CD14-positive monocyte (primary cell): ENCODE results near the gene SIDT2. TPM values are rescaled to one million over a fixed set of nuclear protein-coding genes. Genes with fewer than 3 reads are reported as not detected.

Experiments
- DNase-seq, 3 donors: peaks; one replicate each; pipeline ENCODE4 v3.0.0-alpha.2; 2011 to 2022
- H2AFZ ChIP-seq: 2 replicates; pipeline ENCODE4 v1.6.0; 2012; ENCODE audit warnings: mild to moderate bottlenecking, low read depth, low read length, inconsistent platforms; ENCODE audit not compliant: insufficient read depth, poor library complexity, severe bottlenecking
- H3K27ac ChIP-seq, 2 donors: 1 replicate in 1 of 2; 2 replicates in 1 of 2; pipeline ENCODE4 v1.5.1; 2012 to 2013; ENCODE audit warnings: low read length in 2 of 2, control low read depth in 1 of 2, inconsistent platforms in 1 of 2, low read depth in 1 of 2, mild to moderate bottlenecking in 1 of 2
- H3K27me3 ChIP-seq, 2 donors: one replicate each; pipeline versions ENCODE4 v1.6.0 to v1.6.1; 2011 to 2013; ENCODE audit warnings: low read length in 2 of 2; ENCODE audit not compliant: control insufficient read depth in 2 of 2, insufficient read depth in 2 of 2
- H3K36me3 ChIP-seq, 2 donors: replicated peaks in 1 of 2; 1 replicate in 1 of 2; 2 replicates in 1 of 2; pipeline versions ENCODE4 v1.5.1 to v1.6.1; 2012 to 2013; ENCODE audit warnings: low read length in 2 of 2, control low read depth in 1 of 2, inconsistent platforms in 1 of 2, mild to moderate bottlenecking in 1 of 2; ENCODE audit not compliant: insufficient read depth in 2 of 2, control insufficient read depth in 1 of 2
- H3K4me1 ChIP-seq, 2 donors: 1 replicate in 1 of 2; 2 replicates in 1 of 2; pipeline versions ENCODE4 v1.5.1 to v1.6.1; 2012 to 2013; ENCODE audit warnings: low read length in 2 of 2, control low read depth in 1 of 2, inconsistent platforms in 1 of 2, mild to moderate bottlenecking in 1 of 2, moderate library complexity in 1 of 2; ENCODE audit not compliant: insufficient read depth in 2 of 2, control insufficient read depth in 1 of 2
- H3K4me2 ChIP-seq: replicated peaks from 2 replicates; pipeline ENCODE3; 2012; ENCODE audit warnings: low read length, moderate library complexity, mild to moderate bottlenecking; ENCODE audit not compliant: poor library complexity, severe bottlenecking; ENCODE audit errors: extremely low read depth
- H3K4me3 ChIP-seq, 3 experiments: fragments of 200-600 bp in 1 of 3; sonication (generic) in 1 of 3; replicated peaks in 1 of 3; 1 replicate in 2 of 3; 2 replicates in 1 of 3; pipeline ENCODE4 v1.5.1; 2011 to 2013; ENCODE audit warnings: low read length in 3 of 3, mild to moderate bottlenecking in 3 of 3, control low read depth in 2 of 3, low read depth in 2 of 3, inconsistent platforms in 1 of 3, moderate library complexity in 1 of 3
- H3K79me2 ChIP-seq: 2 replicates; pipeline ENCODE4 v1.6.0; 2012; ENCODE audit warnings: mild to moderate bottlenecking, control low read depth, inconsistent platforms, low read length, moderate library complexity; ENCODE audit not compliant: insufficient read depth
- H3K9ac ChIP-seq: 2 replicates; pipeline ENCODE4 v1.6.0; 2017; ENCODE audit warnings: low read length, mild to moderate bottlenecking; ENCODE audit not compliant: insufficient read depth, poor library complexity, severe bottlenecking
- H3K9me3 ChIP-seq, 2 donors: replicated peaks in 1 of 2; 1 replicate in 1 of 2; 2 replicates in 1 of 2; pipeline versions ENCODE4 v1.5.1 to v1.6.1; 2012 to 2013; ENCODE audit warnings: low read length in 2 of 2, control low read depth in 1 of 2; ENCODE audit not compliant: control insufficient read depth in 1 of 2, insufficient read depth in 1 of 2
- H4K20me1 ChIP-seq: 2 replicates; pipeline ENCODE4 v1.6.0; 2012; ENCODE audit warnings: mild to moderate bottlenecking, low read length, control low read depth, moderate library complexity; ENCODE audit not compliant: insufficient read depth
- H3K27ac Mint-ChIP-seq, 7 donors: one replicate each; pipeline ENCODE4 v1.8.0; 2020; ENCODE audit warnings: mild to moderate bottlenecking in 7 of 7, mixed read lengths in 7 of 7, moderate library complexity in 6 of 7, inconsistent platforms in 2 of 7
- H3K27me3 Mint-ChIP-seq, 3 donors: one replicate each; pipeline ENCODE4 v1.8.0; 2021 to 2022; ENCODE audit warnings: low read depth in 3 of 3, mild to moderate bottlenecking in 3 of 3, mixed read lengths in 3 of 3, moderate library complexity in 3 of 3, inconsistent platforms in 1 of 3
- H3K36me3 Mint-ChIP-seq, 2 donors: one replicate each; pipeline ENCODE4 v1.8.0; 2020; ENCODE audit warnings: mixed read lengths in 2 of 2, inconsistent platforms in 1 of 2, mild to moderate bottlenecking in 1 of 2
- H3K4me1 Mint-ChIP-seq: one replicate; pipeline ENCODE4 v1.8.0; 2020; ENCODE audit warnings: mild to moderate bottlenecking, mixed read lengths
- H3K4me3 Mint-ChIP-seq, 2 donors: one replicate each; pipeline ENCODE4 v1.8.0; 2020; ENCODE audit warnings: mild to moderate bottlenecking in 2 of 2, mixed read lengths in 2 of 2, moderate library complexity in 1 of 2
- H3K9me3 Mint-ChIP-seq, 7 donors: one replicate each; pipeline ENCODE4 v1.8.0; 2020 to 2022; ENCODE audit warnings: mixed read lengths in 7 of 7, mild to moderate bottlenecking in 6 of 7, moderate library complexity in 6 of 7, inconsistent platforms in 2 of 7
- CTCF ChIP-seq: fragments of 200-600 bp; IDR thresholded peaks from one replicate; pipeline ENCODE4 v1.8.0; 2022; ENCODE audit warnings: antibody characterized with exemption, mild to moderate bottlenecking
- WGBS: methylation state at CpG from one replicate; pipeline ENCODE4 v1.1.5; 2013; ENCODE audit warnings: missing lambda C conversion rate; ENCODE audit not compliant: insufficient coverage; 5-methylcytosine and 5-hydroxymethylcytosine counted together
- intact Hi-C, 2 donors: fragments of 100-400 bp; cut with micrococcal nuclease; formaldehyde crosslinking; loops; one replicate each; pipeline versions ENCODE4 v1.15.0 to v1.15.1; 2023
- polyA plus RNA-seq, 3 donors: library from polyadenylated mRNA; depleted of rRNA in 1 of 3; unstranded in 2 of 3; stranded (reverse) in 1 of 3; fragments of 300-500 nt in 2 of 3; fragments of >200 nt in 1 of 3; fragmentation: Illumina TruSeq in 2 of 3; gene quantifications; 1 replicate in 2 of 3; 2 replicates in 1 of 3; pipeline ENCODE4 v1.2.3, GENCODE V29; 2012 to 2021

Gene SIDT2
- polyA plus RNA-seq, 3 donors, result 21.8 to 177 (median 41.8) TPM

- Mint-ChIP-seq H3K27ac (peak overlapping the region in 2 of 7 donors; percentile 54 to 71), H3K9me3 (peaks cover 0 to 3% (median 0%) of the 10 kb centered on the region in 7 donors), H3K4me1 (peaks cover 19% of the 10 kb centered on the region), H3K36me3 (peaks cover 55 to 65% of the 10 kb centered on the region in 2 donors), H3K27me3 (peaks cover 3 to 7% (median 6%) of the 10 kb centered on the region in 3 donors), H3K4me3 (no peak overlapping the region)
- no peaks in the 10 kb centered on the region for H3K27me3 ChIP-seq
- TF ChIP-seq CTCF, result no peak
- H2AFZ ChIP-seq, result no peak overlapping the region
- no peak overlapping the region for H3K4me3 ChIP-seq
- 97% methylated on average over 7 of the region's 12 CpGs for WGBS
- H3K4me1 ChIP-seq, result peaks cover under 1 to 8% of the 10 kb centered on the region in 2 donors
- DNase-seq, result no peak
- H3K9me3 ChIP-seq, result no peaks in the 10 kb centered on the region
- H3K79me2 ChIP-seq, result no peaks in the 10 kb centered on the region
- no peak overlapping the region for H3K4me2 ChIP-seq
- intact Hi-C loops, result no loop called here
- H3K36me3 ChIP-seq, result peaks cover 47 to 61% of the 10 kb centered on the region in 2 donors
- H3K27ac ChIP-seq, result peak overlapping the region in 1 of 2 donors; percentile 36
- peak overlapping the region; percentile 25 for H3K9ac ChIP-seq
- H4K20me1 ChIP-seq, result peaks cover 12% of the 10 kb centered on the region
Measured at GRCh38 chr11:117200813-117201657, 22.5 kb downstream of the SIDT2 start.

GRCh38 chr11:117201658-117202305 is 23.2 kb downstream of the SIDT2 start:
- H3K9me3 Mint-ChIP-seq, result peaks cover 0 to 3% (median 0%) of the 10 kb centered on the region in 7 donors
- Histone ChIP-seq H3K4me1 (peaks cover 0 to 6% of the 10 kb centered on the region in 2 donors), H3K4me2 (no peak overlapping the region), H4K20me1 (peaks cover 12% of the 10 kb centered on the region), H2AFZ (no peak overlapping the region), H3K9ac (peak overlapping the region; percentile 25), H3K36me3 (peaks cover 43 to 57% of the 10 kb centered on the region in 2 donors), H3K4me3 (no peak overlapping the region), H3K9me3 (no peaks in the 10 kb centered on the region), H3K79me2 (no peaks in the 10 kb centered on the region), H3K27me3 (no peaks in the 10 kb centered on the region), H3K27ac (peak overlapping the region in 1 of 2 donors; percentile 36)
- 82% methylated on average over 11 of the region's 14 CpGs for WGBS
- intact Hi-C loops, result no loop called here
- H3K27me3 Mint-ChIP-seq, result peaks cover 3 to 7% (median 6%) of the 10 kb centered on the region in 3 donors
- no peak overlapping the region for H3K4me3 Mint-ChIP-seq
- H3K4me1 Mint-ChIP-seq, result peaks cover 19% of the 10 kb centered on the region
- H3K36me3 Mint-ChIP-seq, result peaks cover 50 to 60% of the 10 kb centered on the region in 2 donors
- peak overlapping the region in 2 of 7 donors; percentile 18 to 70 for H3K27ac Mint-ChIP-seq
- no peak for DNase-seq
- no peak for TF ChIP-seq CTCF
